C1 segment of cervical spinal cord (tissue), 14 donors: Measurements from ENCODE around the gene RFX8.
A peak's percentile ranks its signal among the peaks of the same experiment; 100 is the strongest.

Experiments
- DNase-seq, 14 donors: peaks; one replicate each; lab custom pipeline; 2025; lab: John Stamatoyannopoulos, UW

RFX8 gene

GRCh38 chr2:101351207-101351606 is 123.7 kb downstream of the RFX8 start:
- no peak for DNase-seq

- peak in 3 of 14 donors; percentile 9 to 48 (median 27) for DNase-seq
These were observed 124.8 kb downstream of the RFX8 start for GRCh38 chr2:101349893-101350662.

- DNase-seq = no peak
These were observed 126.0 kb downstream of the RFX8 start for GRCh38 chr2:101348883-101349282.
